Osteocyte (in vitro differentiated cells): Measurements from ENCODE around the gene AP5Z1. TPM values are rescaled to one million over a fixed set of nuclear protein-coding genes. Genes with fewer than 3 reads are reported as not detected.
A peak's percentile ranks its signal among the peaks of the same experiment; 100 is the strongest.
"Not testable (repeated sequence)": the region's sequence is repeated elsewhere in the genome, so short reads cannot be mapped to it uniquely, and the experiment has no call there.

Source experiments
- DNase-seq: peaks from one replicate; pipeline ENCODE4 v3.0.0; 2021; ENCODE audit warnings: mixed read lengths; ENCODE audit not compliant: unreplicated experiment; ENCODE audit errors: extremely low spot score
- H3K27ac Mint-ChIP-seq: one replicate; pipeline ENCODE4 v1.8.0; 2021; ENCODE audit warnings: mild to moderate bottlenecking, mixed read lengths; ENCODE audit not compliant: unreplicated experiment
- H3K27me3 Mint-ChIP-seq: one replicate; pipeline ENCODE4 v1.8.0; 2021; ENCODE audit warnings: mixed read lengths; ENCODE audit not compliant: unreplicated experiment
- H3K36me3 Mint-ChIP-seq: one replicate; pipeline ENCODE4 v1.8.0; 2021; ENCODE audit warnings: mixed read lengths; ENCODE audit not compliant: unreplicated experiment
- H3K4me1 Mint-ChIP-seq: one replicate; pipeline ENCODE4 v1.8.0; 2021; ENCODE audit warnings: mixed read lengths; ENCODE audit not compliant: unreplicated experiment
- H3K4me3 Mint-ChIP-seq: one replicate; pipeline ENCODE4 v1.8.0; 2021; ENCODE audit warnings: mild to moderate bottlenecking, moderate library complexity, mixed read lengths; ENCODE audit not compliant: unreplicated experiment
- H3K9me3 Mint-ChIP-seq: one replicate; pipeline ENCODE4 v1.8.0; 2021; ENCODE audit warnings: mixed read lengths; ENCODE audit not compliant: unreplicated experiment
- total RNA-seq: library from RNA; stranded (reverse); gene quantifications from 2 replicates; pipeline ENCODE4 v1.2.1, GENCODE V29; 2021
- TF ChIP-seq, protein P1 (sequence below): fragments of 200-600 bp; sonication (generic); IDR thresholded peaks from 2 replicates; pipeline ENCODE4 v1.5.0; 2021; ENCODE audit warnings: antibody characterized with exemption, mild to moderate bottlenecking, moderate library complexity

The AP5Z1 gene
- total RNA-seq, 1 donor from 2014 or later = 50.2 TPM

DNA sequence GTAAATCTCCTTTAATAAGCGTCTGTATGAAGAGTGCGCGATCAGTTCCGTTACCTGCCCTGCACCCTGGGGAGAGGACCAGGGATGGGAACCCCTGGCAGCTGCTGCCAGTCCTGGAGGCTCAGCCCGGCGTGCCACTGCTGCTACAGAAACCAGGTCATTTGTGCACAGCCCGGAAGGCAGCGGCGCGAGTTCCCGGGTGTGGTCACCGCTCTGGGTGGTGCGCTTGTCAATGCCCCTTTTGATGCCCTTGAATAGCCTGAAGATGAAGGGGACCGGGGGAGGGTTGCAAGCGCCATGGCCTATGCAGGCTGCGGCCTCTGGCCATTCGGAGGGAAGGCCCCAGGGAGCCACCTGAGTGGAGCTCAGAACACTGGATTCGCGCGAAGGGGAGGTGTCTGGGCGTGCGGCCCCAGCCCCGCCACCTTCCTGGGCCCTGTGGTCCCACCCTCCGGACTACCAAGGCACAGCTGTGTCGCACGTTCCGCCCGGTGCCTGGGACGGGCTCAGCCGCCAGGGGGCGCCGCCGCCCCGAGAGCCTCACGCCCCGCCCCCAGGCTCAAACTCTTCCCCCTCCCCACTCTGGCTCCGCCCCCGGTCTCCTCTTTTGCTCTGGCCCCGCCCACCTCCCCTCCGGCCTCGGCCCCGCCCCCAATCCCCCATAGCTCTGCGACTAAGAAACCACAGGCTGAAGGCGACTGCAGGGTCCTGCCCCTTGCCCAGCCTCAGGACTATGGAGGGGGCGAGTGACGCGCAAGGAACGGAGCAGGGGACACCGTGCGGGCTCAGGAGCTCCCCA, 16.5 kb downstream of the AP5Z1 start:
- no peak overlapping the region for H3K27ac Mint-ChIP-seq
- no peaks in the 10 kb centered on the region for H3K9me3 Mint-ChIP-seq
- H3K27me3 Mint-ChIP-seq = no peaks in the 10 kb centered on the region
- TF ChIP-seq, protein P1, sequence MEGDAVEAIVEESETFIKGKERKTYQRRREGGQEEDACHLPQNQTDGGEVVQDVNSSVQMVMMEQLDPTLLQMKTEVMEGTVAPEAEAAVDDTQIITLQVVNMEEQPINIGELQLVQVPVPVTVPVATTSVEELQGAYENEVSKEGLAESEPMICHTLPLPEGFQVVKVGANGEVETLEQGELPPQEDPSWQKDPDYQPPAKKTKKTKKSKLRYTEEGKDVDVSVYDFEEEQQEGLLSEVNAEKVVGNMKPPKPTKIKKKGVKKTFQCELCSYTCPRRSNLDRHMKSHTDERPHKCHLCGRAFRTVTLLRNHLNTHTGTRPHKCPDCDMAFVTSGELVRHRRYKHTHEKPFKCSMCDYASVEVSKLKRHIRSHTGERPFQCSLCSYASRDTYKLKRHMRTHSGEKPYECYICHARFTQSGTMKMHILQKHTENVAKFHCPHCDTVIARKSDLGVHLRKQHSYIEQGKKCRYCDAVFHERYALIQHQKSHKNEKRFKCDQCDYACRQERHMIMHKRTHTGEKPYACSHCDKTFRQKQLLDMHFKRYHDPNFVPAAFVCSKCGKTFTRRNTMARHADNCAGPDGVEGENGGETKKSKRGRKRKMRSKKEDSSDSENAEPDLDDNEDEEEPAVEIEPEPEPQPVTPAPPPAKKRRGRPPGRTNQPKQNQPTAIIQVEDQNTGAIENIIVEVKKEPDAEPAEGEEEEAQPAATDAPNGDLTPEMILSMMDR = peak; percentile 59
- no peak overlapping the region for H3K4me3 Mint-ChIP-seq
- peak; percentile 85 for DNase-seq
- peaks cover 22% of the 10 kb centered on the region for H3K36me3 Mint-ChIP-seq
- peaks cover 2% of the 10 kb centered on the region for H3K4me1 Mint-ChIP-seq

DNA sequence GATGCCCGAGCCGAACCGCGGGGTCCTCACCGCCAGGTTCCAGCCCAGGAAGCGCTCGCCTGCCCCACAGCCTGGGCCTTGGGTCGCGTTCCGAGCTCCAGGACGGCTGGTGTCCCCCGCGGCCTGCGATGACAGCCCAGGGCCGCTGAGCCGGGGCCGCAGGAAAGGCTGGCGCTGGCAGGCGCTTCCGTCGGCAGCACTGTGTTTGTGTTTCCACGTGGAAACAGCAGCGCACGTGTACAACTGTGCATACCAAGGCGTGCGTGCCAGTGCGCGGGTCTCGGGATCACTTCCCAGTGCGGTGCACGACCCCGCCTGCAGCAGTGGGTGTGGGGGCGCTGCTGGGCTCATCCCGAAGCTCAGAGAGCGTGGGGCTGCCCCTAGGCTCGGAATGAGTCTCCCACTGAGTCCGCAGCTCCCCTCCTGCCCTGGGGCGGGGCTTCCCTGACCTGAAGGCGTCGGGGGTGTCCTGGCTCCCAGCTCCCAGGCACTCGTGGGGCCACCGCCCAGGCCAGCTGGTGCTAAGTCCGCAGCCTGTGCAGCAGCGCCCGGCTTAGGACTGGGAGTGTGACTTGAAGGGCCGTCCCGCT, 17.2 kb downstream of the AP5Z1 start:
- DNase-seq = no peak
- TF ChIP-seq, protein P1 = no peak
- no peaks in the 10 kb centered on the region for H3K27me3 Mint-ChIP-seq
- peaks cover 2% of the 10 kb centered on the region for H3K4me1 Mint-ChIP-seq
- no peak overlapping the region for H3K4me3 Mint-ChIP-seq
- H3K36me3 Mint-ChIP-seq = peaks cover 21% of the 10 kb centered on the region
- H3K27ac Mint-ChIP-seq = no peak overlapping the region
- H3K9me3 Mint-ChIP-seq = no peaks in the 10 kb centered on the region

DNA sequence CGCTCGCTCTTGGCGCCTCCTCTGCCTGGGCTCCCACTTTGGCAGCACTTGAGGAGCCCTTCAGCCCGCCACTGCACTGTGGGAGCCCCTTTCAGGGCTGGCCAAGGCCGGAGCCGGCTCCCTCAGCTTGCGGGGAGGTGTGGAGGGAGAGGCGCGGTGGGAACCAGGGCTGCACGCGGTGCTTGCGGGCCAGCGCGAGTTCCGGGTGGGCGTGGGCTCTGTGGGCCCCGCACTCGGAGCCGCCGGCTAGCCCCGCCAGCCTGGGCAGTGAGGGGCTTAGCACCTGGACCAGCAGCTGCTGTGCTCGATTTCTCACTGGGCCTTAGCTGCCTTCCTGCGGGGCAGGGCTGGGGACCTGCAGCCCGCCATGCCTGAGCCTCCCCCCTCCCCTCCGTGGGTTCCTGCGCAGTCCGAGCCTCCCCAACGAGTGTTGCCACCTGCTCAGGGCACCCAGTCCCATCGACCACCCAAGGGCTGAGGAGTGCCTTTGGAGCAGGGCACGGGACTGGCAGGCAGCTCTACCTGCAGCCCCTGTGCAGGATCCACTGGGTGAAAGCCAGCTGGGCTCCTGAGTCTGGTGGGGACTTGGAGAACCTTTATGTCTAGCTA, 18.1 kb downstream of the AP5Z1 start:
- H3K27ac Mint-ChIP-seq, H3K4me1 Mint-ChIP-seq, DNase-seq, H3K4me3 Mint-ChIP-seq, H3K9me3 Mint-ChIP-seq, H3K27me3 Mint-ChIP-seq: not testable (repeated sequence)
- H3K36me3 Mint-ChIP-seq = peaks cover 19% of the 10 kb centered on the region

DNA sequence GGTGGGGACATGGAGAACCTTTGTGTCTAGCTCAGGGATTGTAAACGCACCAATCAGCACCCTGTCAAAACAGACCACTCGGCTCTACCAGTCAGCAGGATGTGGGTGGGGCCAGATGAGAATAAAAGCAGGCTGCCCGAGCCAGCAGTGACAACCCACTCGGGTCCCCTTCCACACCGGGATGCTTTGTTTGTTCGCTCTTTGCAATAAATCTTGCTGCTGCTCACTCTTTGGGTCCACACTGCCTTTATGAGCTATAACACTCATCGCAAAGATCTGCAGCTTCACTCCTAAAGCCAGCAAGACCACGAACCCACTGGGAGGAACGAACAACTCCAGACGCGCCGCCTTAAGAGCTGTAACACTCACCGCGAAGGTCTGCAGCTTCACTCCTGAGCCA, 18.7 kb downstream of the AP5Z1 start:
- H3K27ac Mint-ChIP-seq, H3K4me3 Mint-ChIP-seq, DNase-seq, H3K4me1 Mint-ChIP-seq, H3K27me3 Mint-ChIP-seq, H3K9me3 Mint-ChIP-seq: not testable (repeated sequence)
- H3K36me3 Mint-ChIP-seq = peaks cover 17% of the 10 kb centered on the region

DNA sequence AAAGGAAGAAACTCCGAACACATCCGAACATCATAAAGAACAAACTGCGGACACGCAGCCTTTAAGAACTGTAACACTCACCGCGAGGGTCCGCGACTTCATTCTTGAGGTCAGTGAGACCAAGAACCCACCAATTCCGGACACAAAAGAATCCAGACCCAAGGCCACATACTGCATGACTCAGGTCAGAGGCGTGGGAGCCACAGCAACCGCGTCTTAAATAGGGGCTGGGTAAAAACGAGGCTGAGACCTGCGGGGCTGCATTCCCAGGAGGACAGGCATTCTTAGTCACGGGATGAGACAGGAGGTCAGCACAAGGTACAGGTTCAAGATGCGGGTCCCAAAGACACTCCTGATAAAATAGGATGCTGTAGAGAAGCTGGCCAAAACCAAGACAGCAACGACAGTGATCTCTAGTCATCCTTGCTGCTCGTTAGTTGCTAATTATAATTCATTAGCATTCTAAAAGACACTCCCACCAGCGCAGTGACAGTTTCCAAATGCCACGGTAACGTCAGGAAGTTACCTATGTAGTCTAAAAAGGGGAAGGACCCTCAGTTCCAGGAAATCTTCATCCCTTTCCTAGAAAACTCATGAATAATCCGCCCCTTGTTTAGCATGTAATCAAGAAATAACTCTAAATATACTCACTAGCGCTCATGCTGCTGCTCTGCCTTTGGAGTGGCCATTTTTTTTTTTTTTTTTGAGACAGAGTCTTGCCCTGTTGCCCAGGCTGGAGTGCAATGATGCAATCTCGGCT, 19.3 kb downstream of the AP5Z1 start:
- TF ChIP-seq, protein P1 = no peak
- no peaks in the 10 kb centered on the region for H3K27me3 Mint-ChIP-seq
- no peak overlapping the region for H3K27ac Mint-ChIP-seq

More for the DNA sequence above, 19.3 kb downstream of the AP5Z1 start:
- no peak overlapping the region for H3K4me3 Mint-ChIP-seq
- H3K4me1 Mint-ChIP-seq = peaks cover 2% of the 10 kb centered on the region
- no peak for DNase-seq
- H3K36me3 Mint-ChIP-seq = peaks cover 16% of the 10 kb centered on the region
- H3K9me3 Mint-ChIP-seq = no peaks in the 10 kb centered on the region
